DND-41 (cell line): Measurements from ENCODE around the gene HSH2D.

Experiments used
- ATAC-seq: fragments of 200-7000 bp; cut with Tn5 transposase; 3 replicates; pipeline ENCODE4 v1.9.1; 2021; ENCODE audit warnings: low read depth; ENCODE audit not compliant: insufficient read depth
- DNase-seq: peaks from one replicate; pipeline ENCODE4 v3.0.0-alpha.2; 2020
- H2AFZ ChIP-seq: 2 replicates; pipeline ENCODE4 v1.6.0; 2012; ENCODE audit warnings: low read depth, low read length
- H3K27ac ChIP-seq: 2 replicates; pipeline ENCODE4 v1.5.1; 2012; ENCODE audit warnings: low read length, inconsistent platforms
- H3K27me3 ChIP-seq: fragments of 200-600 bp; sonication (generic); 2 replicates; pipeline ENCODE4 v1.6.0; 2012; ENCODE audit warnings: low read length, mild to moderate bottlenecking, inconsistent platforms; ENCODE audit not compliant: insufficient read depth, poor library complexity
- H3K36me3 ChIP-seq: 2 replicates; pipeline ENCODE4 v1.5.1; 2012; ENCODE audit warnings: low read length, inconsistent platforms; ENCODE audit not compliant: insufficient read depth
- H3K4me1 ChIP-seq: 2 replicates; pipeline ENCODE4 v1.5.1; 2012; ENCODE audit warnings: mild to moderate bottlenecking, low read length; ENCODE audit not compliant: insufficient read depth
- H3K4me2 ChIP-seq: 2 replicates; pipeline ENCODE4 v1.6.0; 2012; ENCODE audit warnings: mild to moderate bottlenecking, moderate library complexity, low read length, inconsistent platforms; ENCODE audit not compliant: insufficient read depth
- H3K4me3 ChIP-seq, 2 experiments: fragments of 200-600 bp in 1 of 2; shearing (Covaris generic) in 1 of 2; 2 replicates each; pipeline ENCODE4 v1.5.1; 2012 to 2016; ENCODE audit warnings: inconsistent platforms in 2 of 2, low read length in 2 of 2, mild to moderate bottlenecking in 2 of 2, low read depth in 1 of 2, moderate library complexity in 1 of 2
- H3K79me2 ChIP-seq: 2 replicates; pipeline ENCODE4 v1.6.0; 2012; ENCODE audit warnings: low read length, inconsistent platforms; ENCODE audit not compliant: insufficient read depth
- H3K9ac ChIP-seq: 2 replicates; pipeline ENCODE4 v1.6.0; 2012; ENCODE audit warnings: low read depth, mild to moderate bottlenecking, inconsistent platforms, low read length, moderate library complexity
- H3K9me3 ChIP-seq: 2 replicates; pipeline ENCODE4 v1.5.1; 2012; ENCODE audit warnings: low read length, moderate library complexity, mild to moderate bottlenecking, inconsistent platforms; ENCODE audit not compliant: insufficient read depth, severe bottlenecking
- H4K20me1 ChIP-seq: 2 replicates; pipeline ENCODE4 v1.6.0; 2012; ENCODE audit warnings: low read length; ENCODE audit not compliant: insufficient read depth
- CTCF ChIP-seq: IDR thresholded peaks from 2 replicates; pipeline ENCODE4 v1.5.1; 2012; ENCODE audit warnings: borderline replicate concordance, low read length, moderate library complexity, mild to moderate bottlenecking; ENCODE audit not compliant: poor library complexity, severe bottlenecking; ENCODE audit errors: extremely low read depth
- EZH2 ChIP-seq: IDR thresholded peaks from 3 replicates; pipeline ENCODE4 v1.6.1; 2012; ENCODE audit warnings: borderline replicate concordance, low read depth, mild to moderate bottlenecking, moderate library complexity, low read length, inconsistent platforms; ENCODE audit not compliant: severe bottlenecking

HSH2D gene

GRCh38 chr19:16113727-16114126 lies 29.8 kb upstream of the HSH2D start:
- no peak for TF ChIP-seq EZH2
- no peak for TF ChIP-seq CTCF
- Histone ChIP-seq H3K27ac (no peak overlapping the region), H3K9me3 (no peaks in the 10 kb centered on the region), H3K36me3 (peaks cover 51% of the 10 kb centered on the region), H3K79me2 (peaks cover 74% of the 10 kb centered on the region), H2AFZ (no peak overlapping the region), H3K4me2 (peak overlapping the region; percentile 99), H3K9ac (no peak overlapping the region), H3K4me1 (peaks cover 43% of the 10 kb centered on the region), H3K27me3 (no peaks in the 10 kb centered on the region), H3K4me3 (no peak overlapping the region; a peak in 1 of 4 replicates), H4K20me1 (peaks cover 52% of the 10 kb centered on the region)
- DNase-seq, result no peak
- no peak for ATAC-seq

GRCh38 chr19:16115301-16116039 lies 28.0 kb upstream of the HSH2D start:
- H3K4me1 ChIP-seq, result peaks cover 41% of the 10 kb centered on the region
- no peak for DNase-seq
- H3K27me3 ChIP-seq, result no peaks in the 10 kb centered on the region
- H3K36me3 ChIP-seq, result peaks cover 67% of the 10 kb centered on the region
- H4K20me1 ChIP-seq, result peaks cover 53% of the 10 kb centered on the region
- 0 out of 2 replicates have a peak overlapping the region, but pooled peaks have one; percentile 2 for H3K9ac ChIP-seq
- 0 out of 2 replicates have a peak overlapping the region, but pooled peaks have one; percentile 4 for H3K4me2 ChIP-seq
- H3K9me3 ChIP-seq, result no peaks in the 10 kb centered on the region
- ATAC-seq, result no peak
- no peak overlapping the region for H3K4me3 ChIP-seq
- H3K79me2 ChIP-seq, result peaks cover 75% of the 10 kb centered on the region
- H3K27ac ChIP-seq, result no peak overlapping the region
- H2AFZ ChIP-seq, result no peak overlapping the region
- no peak for TF ChIP-seq CTCF
- no peak for TF ChIP-seq EZH2

GRCh38 chr19:16116067-16116466 lies 27.4 kb upstream of the HSH2D start:
- Histone ChIP-seq H3K9me3 (no peaks in the 10 kb centered on the region), H3K79me2 (peaks cover 70% of the 10 kb centered on the region), H3K36me3 (peaks cover 73% of the 10 kb centered on the region), H3K9ac (no peak overlapping the region), H3K27ac (no peak overlapping the region), H3K4me3 (no peak overlapping the region), H2AFZ (no peak overlapping the region), H3K4me1 (peaks cover 35% of the 10 kb centered on the region), H3K27me3 (no peaks in the 10 kb centered on the region), H4K20me1 (peaks cover 54% of the 10 kb centered on the region), H3K4me2 (0 out of 2 replicates have a peak overlapping the region, but pooled peaks have one; percentile 4)
- TF ChIP-seq CTCF (no peak), EZH2 (no peak)
- ATAC-seq (no peak), DNase-seq (no peak)

GRCh38 chr19:16117594-16118033 lies 25.9 kb upstream of the HSH2D start:
- DNase-seq, result no peak
- Histone ChIP-seq H3K27me3 (no peaks in the 10 kb centered on the region), H3K27ac (no peak overlapping the region), H3K79me2 (peaks cover 63% of the 10 kb centered on the region), H3K9ac (no peak overlapping the region), H3K4me3 (no peak overlapping the region), H3K36me3 (peaks cover 80% of the 10 kb centered on the region), H3K9me3 (no peaks in the 10 kb centered on the region), H4K20me1 (peaks cover 56% of the 10 kb centered on the region), H3K4me1 (peaks cover 28% of the 10 kb centered on the region), H3K4me2 (no peak overlapping the region), H2AFZ (no peak overlapping the region)
- peak; percentile 7 for TF ChIP-seq CTCF
- no peak for TF ChIP-seq EZH2
- no peak for ATAC-seq
